ENCODE results near the gene SOCS3.

Gene SOCS3

GRCh38 chr17:78359997-78360370 lies at the start of gene SOCS3:
Gene SOCS3, minus strand, starts transcription at chr17:78360077. Its CDS starts 982 bp downstream, at chr17:78359095.
- H3K9me3 Mint-ChIP-seq (ENCODE audit: low read depth), result no peaks in the 10 kb centered on the region
- H3K27ac Mint-ChIP-seq, result peak within 1 kb of the TSS; percentile 86
- H3K36me3 Mint-ChIP-seq, result peaks cover 3% of the 10 kb centered on the region
- H3K27me3 Mint-ChIP-seq, result no peaks in the 10 kb centered on the region
- peaks cover 46% of the 10 kb centered on the region for H3K4me1 Mint-ChIP-seq (ENCODE audit: low read depth)
- H3K4me3 Mint-ChIP-seq, result peak within 1 kb of the TSS; percentile 88

- peak overlapping the region; percentile 72 for H3K27ac Mint-ChIP-seq
- H3K27me3 Mint-ChIP-seq, result no peaks in the 10 kb centered on the region
- H3K4me1 Mint-ChIP-seq (ENCODE audit: low read depth), result peaks cover 51% of the 10 kb centered on the region
- no peaks in the 10 kb centered on the region for H3K36me3 Mint-ChIP-seq
- no peak overlapping the region for H3K4me3 Mint-ChIP-seq
- no peaks in the 10 kb centered on the region for H3K9me3 Mint-ChIP-seq (ENCODE audit: low read depth)
Observed at GRCh38 chr17:78409191-78409928, 49.5 kb upstream of the SOCS3 start.

- peak overlapping the region; percentile 72 for H3K27ac Mint-ChIP-seq
- peaks cover 43% of the 10 kb centered on the region for H3K4me1 Mint-ChIP-seq (ENCODE audit: low read depth)
- H3K27me3 Mint-ChIP-seq, result no peaks in the 10 kb centered on the region
- no peaks in the 10 kb centered on the region for H3K36me3 Mint-ChIP-seq
- H3K4me3 Mint-ChIP-seq, result no peak overlapping the region
- H3K9me3 Mint-ChIP-seq (ENCODE audit: low read depth), result no peaks in the 10 kb centered on the region
Observed at GRCh38 chr17:78408476-78409050, 48.7 kb upstream of the SOCS3 start.

GRCh38 chr17:78407387-78408000 lies 47.6 kb upstream of the SOCS3 start:
- peaks cover 32% of the 10 kb centered on the region for H3K4me1 Mint-ChIP-seq (ENCODE audit: low read depth)

GRCh38 chr17:78406920-78407319 lies 47.0 kb upstream of the SOCS3 start:
- H3K27me3 Mint-ChIP-seq, result no peaks in the 10 kb centered on the region
- H3K4me1 Mint-ChIP-seq (ENCODE audit: low read depth), result peaks cover 28% of the 10 kb centered on the region
- H3K4me3 Mint-ChIP-seq, result no peak overlapping the region
- peaks cover 7% of the 10 kb centered on the region for H3K36me3 Mint-ChIP-seq
- H3K27ac Mint-ChIP-seq, result no peak overlapping the region
- H3K9me3 Mint-ChIP-seq (ENCODE audit: low read depth), result no peaks in the 10 kb centered on the region

More at GRCh38 chr17:78407387-78408000, 47.6 kb upstream of the SOCS3 start:
- H3K4me3 Mint-ChIP-seq, result no peak overlapping the region
- peaks cover 5% of the 10 kb centered on the region for H3K36me3 Mint-ChIP-seq
- H3K9me3 Mint-ChIP-seq (ENCODE audit: low read depth), result no peaks in the 10 kb centered on the region
- no peaks in the 10 kb centered on the region for H3K27me3 Mint-ChIP-seq
- H3K27ac Mint-ChIP-seq, result peak overlapping the region; percentile 25

GRCh38 chr17:78406396-78406795 lies 46.5 kb upstream of the SOCS3 start:
- Mint-ChIP-seq H3K27ac (no peak overlapping the region), H3K36me3 (peaks cover 7% of the 10 kb centered on the region), H3K4me3 (no peak overlapping the region), H3K27me3 (no peaks in the 10 kb centered on the region), H3K4me1 (ENCODE audit: low read depth) (peaks cover 27% of the 10 kb centered on the region), H3K9me3 (ENCODE audit: low read depth) (no peaks in the 10 kb centered on the region)

GRCh38 chr17:78403822-78404221 lies 43.9 kb upstream of the SOCS3 start:
- Mint-ChIP-seq H3K27me3 (no peaks in the 10 kb centered on the region), H3K27ac (no peak overlapping the region), H3K4me1 (ENCODE audit: low read depth) (peaks cover 19% of the 10 kb centered on the region), H3K4me3 (no peak overlapping the region), H3K36me3 (peaks cover 7% of the 10 kb centered on the region), H3K9me3 (ENCODE audit: low read depth) (no peaks in the 10 kb centered on the region)

GRCh38 chr17:78401891-78402290 lies 42.0 kb upstream of the SOCS3 start:
- no peaks in the 10 kb centered on the region for H3K27me3 Mint-ChIP-seq
- no peaks in the 10 kb centered on the region for H3K9me3 Mint-ChIP-seq (ENCODE audit: low read depth)
- H3K36me3 Mint-ChIP-seq, result peaks cover 7% of the 10 kb centered on the region
- no peak overlapping the region for H3K27ac Mint-ChIP-seq
- H3K4me3 Mint-ChIP-seq, result no peak overlapping the region
- peaks cover 9% of the 10 kb centered on the region for H3K4me1 Mint-ChIP-seq (ENCODE audit: low read depth)

- peaks cover 7% of the 10 kb centered on the region for H3K36me3 Mint-ChIP-seq
- H3K27ac Mint-ChIP-seq, result no peak overlapping the region
- H3K27me3 Mint-ChIP-seq, result no peaks in the 10 kb centered on the region
- peaks cover 4% of the 10 kb centered on the region for H3K4me1 Mint-ChIP-seq (ENCODE audit: low read depth)
- no peak overlapping the region for H3K4me3 Mint-ChIP-seq
- no peaks in the 10 kb centered on the region for H3K9me3 Mint-ChIP-seq (ENCODE audit: low read depth)
Observed at GRCh38 chr17:78401246-78401645, 41.4 kb upstream of the SOCS3 start.

- Mint-ChIP-seq H3K4me1 (ENCODE audit: low read depth) (peaks cover 2% of the 10 kb centered on the region), H3K27ac (no peak overlapping the region), H3K27me3 (no peaks in the 10 kb centered on the region), H3K4me3 (no peak overlapping the region), H3K9me3 (ENCODE audit: low read depth) (no peaks in the 10 kb centered on the region), H3K36me3 (peaks cover 7% of the 10 kb centered on the region)
Observed at GRCh38 chr17:78400581-78401240, 40.8 kb upstream of the SOCS3 start.

- Mint-ChIP-seq H3K9me3 (ENCODE audit: low read depth) (no peaks in the 10 kb centered on the region), H3K4me3 (no peak overlapping the region), H3K4me1 (ENCODE audit: low read depth) (peaks cover 4% of the 10 kb centered on the region), H3K27ac (no peak overlapping the region), H3K27me3 (no peaks in the 10 kb centered on the region), H3K36me3 (peaks cover 7% of the 10 kb centered on the region)
Observed at GRCh38 chr17:78399693-78400144, 39.8 kb upstream of the SOCS3 start.

- H3K4me1 Mint-ChIP-seq (ENCODE audit: low read depth), result peaks cover 4% of the 10 kb centered on the region
- H3K27ac Mint-ChIP-seq, result no peak overlapping the region
- H3K27me3 Mint-ChIP-seq, result no peaks in the 10 kb centered on the region
- H3K4me3 Mint-ChIP-seq, result no peak overlapping the region
- no peaks in the 10 kb centered on the region for H3K9me3 Mint-ChIP-seq (ENCODE audit: low read depth)
- peaks cover 7% of the 10 kb centered on the region for H3K36me3 Mint-ChIP-seq
Observed at GRCh38 chr17:78399028-78399692, 39.3 kb upstream of the SOCS3 start.

GRCh38 chr17:78398390-78398789 lies 38.5 kb upstream of the SOCS3 start:
- H3K36me3 Mint-ChIP-seq, result peaks cover 5% of the 10 kb centered on the region
- H3K4me3 Mint-ChIP-seq, result no peak overlapping the region
- H3K27ac Mint-ChIP-seq, result peak overlapping the region; percentile 41
- peaks cover 7% of the 10 kb centered on the region for H3K4me1 Mint-ChIP-seq (ENCODE audit: low read depth)
- no peaks in the 10 kb centered on the region for H3K27me3 Mint-ChIP-seq
- H3K9me3 Mint-ChIP-seq (ENCODE audit: low read depth), result no peaks in the 10 kb centered on the region

GRCh38 chr17:78397681-78398101 lies 37.8 kb upstream of the SOCS3 start:
- no peaks in the 10 kb centered on the region for H3K9me3 Mint-ChIP-seq (ENCODE audit: low read depth)
- H3K27me3 Mint-ChIP-seq, result no peaks in the 10 kb centered on the region
- no peak overlapping the region for H3K27ac Mint-ChIP-seq
- no peak overlapping the region for H3K4me3 Mint-ChIP-seq
- H3K36me3 Mint-ChIP-seq, result peaks cover 3% of the 10 kb centered on the region
- H3K4me1 Mint-ChIP-seq (ENCODE audit: low read depth), result peaks cover 9% of the 10 kb centered on the region
